NCI-H2171 treated with DMSO at 0.1 percent for 48 hours (cell line): Measurements from ENCODE around the gene UGT1A3.

Source experiments
- DNase-seq: peaks from one replicate; lab custom pipeline; 2025; lab: John Stamatoyannopoulos, UW

Gene UGT1A3

GRCh38 chr2:233758141-233758540, 29.3 kb downstream of the UGT1A3 start:
- DNase-seq = no peak

- no peak for DNase-seq
These were observed 30.0 kb downstream of the UGT1A3 start for GRCh38 chr2:233758849-233759248.

GRCh38 chr2:233760043-233760442, 31.2 kb downstream of the UGT1A3 start, which contains the start of gene UGT1A1:
Gene UGT1A1 (plus strand): TSS chr2:233760270. CDS start chr2:233760288, 18 bp downstream.
- DNase-seq = no peak

GRCh38 chr2:233761040-233761769, 32.4 kb downstream of the UGT1A3 start:
- no peak for DNase-seq

- DNase-seq = no peak
These were observed 35.4 kb downstream of the UGT1A3 start for GRCh38 chr2:233764264-233764663.

GRCh38 chr2:233764761-233765160, 35.9 kb downstream of the UGT1A3 start:
- DNase-seq = no peak

GRCh38 chr2:233766416-233766815, 37.6 kb downstream of the UGT1A3 start:
- DNase-seq = no peak

- no peak for DNase-seq
These were observed 39.2 kb downstream of the UGT1A3 start for GRCh38 chr2:233768076-233768475.

GRCh38 chr2:233769260-233769659, 40.4 kb downstream of the UGT1A3 start:
- no peak for DNase-seq

- no peak for DNase-seq
These were observed 43.3 kb downstream of the UGT1A3 start for GRCh38 chr2:233772153-233772552.

- no peak for DNase-seq
These were observed 43.7 kb downstream of the UGT1A3 start for GRCh38 chr2:233772583-233772982.

- DNase-seq = no peak
These were observed 45.0 kb downstream of the UGT1A3 start for GRCh38 chr2:233773854-233774253.

- DNase-seq = no peak
These were observed 46.6 kb downstream of the UGT1A3 start for GRCh38 chr2:233775414-233775813.

- no peak for DNase-seq
These were observed 49.2 kb downstream of the UGT1A3 start, which contains the start of gene MROH2A for GRCh38 chr2:233778030-233778429. Gene MROH2A (plus strand): TSS chr2:233778330. CDS start chr2:233779359, 1,029 bp downstream.

- DNase-seq = no peak
These were observed 50.9 kb downstream of the UGT1A3 start for GRCh38 chr2:233779722-233780121.

- DNase-seq = no peak
These were observed 51.9 kb downstream of the UGT1A3 start for GRCh38 chr2:233780771-233781170.

GRCh38 chr2:233789554-233789953, 60.7 kb downstream of the UGT1A3 start:
- DNase-seq = no peak

GRCh38 chr2:233791151-233791882, 62.5 kb downstream of the UGT1A3 start:
- no peak for DNase-seq

- DNase-seq = no peak
These were observed 63.1 kb downstream of the UGT1A3 start for GRCh38 chr2:233791883-233792329.

GRCh38 chr2:233792720-233793119, 63.9 kb downstream of the UGT1A3 start:
- no peak for DNase-seq

GRCh38 chr2:233793465-233794127, 64.8 kb downstream of the UGT1A3 start:
- DNase-seq = no peak

- no peak for DNase-seq
These were observed 65.4 kb downstream of the UGT1A3 start for GRCh38 chr2:233794128-233794658.
